K562 (cell line): Measurements from ENCODE around the gene SERP1. TPM values are rescaled to one million over a fixed set of nuclear protein-coding genes. Genes with fewer than 3 reads are reported as not detected.
A peak's percentile ranks its signal among the peaks of the same experiment; 100 is the strongest.

Experiments
- ATAC-seq: fragments of 200-7000 bp; cut with Tn5 transposase; 3 replicates; pipeline ENCODE4 v1.9.1; 2020; ENCODE audit warnings: moderate library complexity
- BruUV-seq: library from RNA; stranded (reverse); fragments of 400-500 nt; replicated peaks from 2 replicates; lab custom pipeline; 2021; lab: Mats Ljungman, UMichigan
- CTCF ChIA-PET: fragments of 300-600 bp; formaldehyde crosslinking; extraction: SDS; loops from one replicate; lab custom pipeline; 2021; ENCODE audit warnings: low intra/inter-chr PET ratio; lab: Yijun Ruan, JAX
- POLR2A ChIA-PET: fragments of 300-600, 350-650 bp; sonication (Branson Sonifier 250); formaldehyde crosslinking; extraction: SDS; loops from one replicate; lab custom pipeline; 2021; ENCODE audit warnings: antibody characterized with exemption, inconsistent platforms; lab: Yijun Ruan, JAX
- DNase-seq, 4 experiments: peaks; one replicate each; pipeline versions ENCODE4 v3.0.0 to v3.0.0-alpha.2; 2011 to 2018; ENCODE audit warnings: low spot score in 3 of 4, mixed read lengths in 3 of 4; ENCODE audit errors: extremely low read depth in 1 of 4
- FAIRE-seq: peaks from 2 replicates; lab custom pipeline; 2011; peaks lifted over from hg19 to GRCh38; lab: Jason Lieb, UNC
- H2AFZ ChIP-seq: 2 replicates; pipeline ENCODE4 v1.6.0; 2011; ENCODE audit warnings: low read depth, low read length, control low read depth, inconsistent platforms
- H3K27ac ChIP-seq: fragments of 200-600 bp; 3 replicates; pipeline ENCODE4 v1.8.0; 2011; ENCODE audit warnings: low read depth, mild to moderate bottlenecking, control low read depth, inconsistent platforms, low read length, moderate library complexity, mixed read lengths; ENCODE audit errors: extremely low read depth
- H3K27me3 ChIP-seq, 2 experiments: fragments of 300-600 bp in 1 of 2; 2 replicates in 1 of 2; 3 replicates in 1 of 2; pipeline versions ENCODE4 v1.6.0 to v1.8.0; 2011; ENCODE audit warnings: inconsistent platforms in 2 of 2, low read length in 2 of 2, mild to moderate bottlenecking in 1 of 2, mixed read lengths in 1 of 2, moderate library complexity in 1 of 2; ENCODE audit not compliant: control insufficient read depth in 2 of 2, insufficient read depth in 2 of 2
- H3K36me3 ChIP-seq: fragments of 300-600 bp; 3 replicates; pipeline ENCODE4 v1.8.0; 2011; ENCODE audit warnings: mild to moderate bottlenecking, low read length, inconsistent platforms; ENCODE audit not compliant: control insufficient read depth, insufficient read depth
- H3K4me1 ChIP-seq, 2 experiments: fragments of 200-600 bp in 1 of 2; replicated peaks in 1 of 2; 2 replicates in 1 of 2; 3 replicates in 1 of 2; pipeline versions ENCODE4 v1.5.1 to v1.8.0; 2011; ENCODE audit warnings: inconsistent platforms in 2 of 2, low read length in 2 of 2, mild to moderate bottlenecking in 1 of 2, mixed read lengths in 1 of 2, moderate library complexity in 1 of 2; ENCODE audit not compliant: control insufficient read depth in 2 of 2, insufficient read depth in 2 of 2
- H3K4me2 ChIP-seq: 2 replicates; pipeline ENCODE4 v1.6.1; 2011; ENCODE audit warnings: low read length, control low read depth, inconsistent platforms, mixed read lengths; ENCODE audit not compliant: insufficient read depth
- H3K4me3 ChIP-seq: fragments of 200-600 bp; sonication (generic), shearing (Covaris generic); 2 replicates; pipeline ENCODE4 v1.5.1; 2016; ENCODE audit warnings: control low read depth, inconsistent platforms
- H3K79me2 ChIP-seq: fragments of 200-600 bp; 3 replicates; pipeline ENCODE4 v1.8.0; 2011; ENCODE audit warnings: low read length, inconsistent platforms; ENCODE audit not compliant: control insufficient read depth, insufficient read depth
- H3K9ac ChIP-seq, 2 experiments: 2 replicates each; pipeline versions ENCODE4 v1.6.0 to v1.6.1; 2011; ENCODE audit warnings: low read depth in 2 of 2, low read length in 2 of 2, control low read depth in 1 of 2, inconsistent platforms in 1 of 2, mild to moderate bottlenecking in 1 of 2, mixed read lengths in 1 of 2; ENCODE audit not compliant: insufficient read depth in 1 of 2
- H3K9me1 ChIP-seq: one replicate; pipeline ENCODE4 v1.6.0; 2011; ENCODE audit warnings: inconsistent platforms, mild to moderate bottlenecking, low read length, moderate library complexity; ENCODE audit not compliant: control insufficient read depth, insufficient read depth
- H3K9me3 ChIP-seq: replicated peaks from 2 replicates; pipeline ENCODE4 v1.5.1; 2011; ENCODE audit warnings: low read depth, low read length, inconsistent platforms; ENCODE audit not compliant: control insufficient read depth, insufficient read depth
- H4K20me1 ChIP-seq: replicated peaks from 2 replicates; pipeline ENCODE4 v1.6.1; 2011; ENCODE audit warnings: low read length, inconsistent platforms, mixed read lengths; ENCODE audit not compliant: control insufficient read depth, insufficient read depth
- ARHGAP35 ChIP-seq: fragments of 450-650 bp; IDR thresholded peaks from 2 replicates; pipeline ENCODE4 v1.6.1; 2018; ENCODE audit not compliant: partially characterized antibody
- BACH1 ChIP-seq: fragments of 200-800 bp; sonication (Bioruptor generic); IDR thresholded peaks from 2 replicates; pipeline ENCODE4 v1.6.1; 2016; ENCODE audit warnings: missing genetic modification characterization, missing compliant biosample characterization
- C11orf30 ChIP-seq: fragments of 450-650 bp; IDR thresholded peaks from 2 replicates; pipeline ENCODE4 v1.6.1; 2016; ENCODE audit warnings: low read depth, mild to moderate bottlenecking
- DIDO1 ChIP-seq: fragments of 450-650 bp; IDR thresholded peaks from 2 replicates; pipeline ENCODE4 v1.6.1; 2016; ENCODE audit warnings: low read depth, missing biosample characterization, missing genetic modification characterization
- ELF2 ChIP-seq: fragments of 250-450 bp; sonication (Bioruptor Pico); IDR thresholded peaks from 2 replicates; pipeline ENCODE4 v1.5.0; 2021; ENCODE audit warnings: mild to moderate bottlenecking
- GATAD2A ChIP-seq: fragments of 450-650 bp; IDR thresholded peaks from 2 replicates; pipeline ENCODE4 v1.6.1; 2017
- HDAC2 ChIP-seq: fragments of 450-650 bp; IDR thresholded peaks from 2 replicates; pipeline ENCODE4 v1.6.1; 2016; ENCODE audit warnings: mild to moderate bottlenecking
- HSF4 ChIP-seq: fragments of 250-450 bp; sonication (Bioruptor Pico); IDR thresholded peaks from 2 replicates; pipeline ENCODE4 v2.1.2; 2022; ENCODE audit warnings: mild to moderate bottlenecking, moderate library complexity, borderline replicate concordance
- MAFF ChIP-seq: IDR thresholded peaks from 2 replicates; pipeline ENCODE4 v1.6.1; 2012; ENCODE audit warnings: low read length, improper control_type of control experiment
- MBD2 ChIP-seq: sonication (generic); IDR thresholded peaks from 2 replicates; pipeline ENCODE4 v1.6.1; 2016; ENCODE audit warnings: low read depth, borderline replicate concordance
- NFRKB ChIP-seq: fragments of 450-650 bp; IDR thresholded peaks from 2 replicates; pipeline ENCODE4 v1.6.1; 2016; ENCODE audit warnings: low read depth
- PCBP2 ChIP-seq: fragments of 200-400 bp; formaldehyde crosslinking; IDR thresholded peaks from 2 replicates; pipeline ENCODE4 v1.6.1; 2018; ENCODE audit warnings: low read length, low read depth, mild to moderate bottlenecking, moderate library complexity; ENCODE audit not compliant: poor library complexity, severe bottlenecking
- ZNF41 ChIP-seq: fragments of 250-450 bp; sonication (Bioruptor Pico); conservative IDR thresholded peaks from 2 replicates; pipeline ENCODE4 v1.4.0; 2020; ENCODE audit warnings: mild to moderate bottlenecking
- ZNF589 ChIP-seq: fragments of 200-800 bp; sonication (Bioruptor generic); IDR thresholded peaks from 2 replicates; pipeline ENCODE4 v1.6.1; 2016; ENCODE audit warnings: low read depth, missing genetic modification characterization, missing compliant biosample characterization
- ZNF699 ChIP-seq: fragments of 250-450 bp; sonication (Bioruptor Pico); IDR thresholded peaks from 2 replicates; pipeline ENCODE4 v1.8.0; 2021; ENCODE audit warnings: mild to moderate bottlenecking, moderate library complexity; ENCODE audit not compliant: insufficient replicate concordance
- WGBS: fragments of 100-300 bp; shearing (Covaris generic); methylation state at CpG from one replicate; pipeline ENCODE4 v1.1.6; 2016; ENCODE audit warnings: low coverage, mixed read lengths; ENCODE audit not compliant: insufficient coverage; ENCODE audit errors: missing lambda C conversion rate; 5-methylcytosine and 5-hydroxymethylcytosine counted together
- in situ Hi-C: fragments of 300-500 bp; cut with MboI; formaldehyde crosslinking; loops from 4 replicates; pipeline ENCODE4 v1.15.0; 2018; ENCODE audit warnings: inconsistent platforms, mixed read lengths
- intact Hi-C: fragments of 100-400 bp; cut with micrococcal nuclease; formaldehyde crosslinking; loops from 2 replicates; pipeline ENCODE4 v1.14.2; 2022
- polyA plus RNA-seq, 8 experiments: library from polyadenylated mRNA; depleted of rRNA in 4 of 8; stranded (reverse) in 5 of 8; unstranded in 3 of 8; fragments of >200 nt; fragmentation: Nextera tagmentation in 2 of 8; fragmentation: Illumina TruSeq in 1 of 8; extraction: Ambion mirVana in 2 of 8; extraction: Trizol in 1 of 8; gene quantifications; 2 replicates each; pipeline versions ENCODE4 v1.2.1 to v1.2.3, GENCODE V29; 2011 to 2014; ENCODE audit warnings: inconsistent platforms in 1 of 8, missing spikeins in 1 of 8
- total RNA-seq, 7 experiments: library from RNA; depleted of rRNA in 6 of 7; stranded (reverse); fragments of >200 nt in 6 of 7; fragmentation: Illumina TruSeq in 2 of 7; extraction: Trizol in 2 of 7; gene quantifications; 2 replicates each; pipeline versions ENCODE4 v1.2.1 to v1.2.3, GENCODE V29; 2011 to 2021; ENCODE audit warnings: low replicate concordance in 1 of 7
- TF ChIP-seq, protein P1 (sequence below): fragments of 450-650 bp; formaldehyde crosslinking; IDR thresholded peaks from 2 replicates; pipeline ENCODE4 v1.4.0; 2020; ENCODE audit warnings: mild to moderate bottlenecking, moderate library complexity
- TF ChIP-seq, protein P2 (sequence below): IDR thresholded peaks from 2 replicates; pipeline ENCODE4 v1.6.1; 2016; ENCODE audit warnings: missing genetic modification characterization, missing compliant biosample characterization
- TF ChIP-seq, protein P3 (sequence below): fragments of 450-650 bp; formaldehyde crosslinking; IDR thresholded peaks from 2 replicates; pipeline ENCODE4 v1.4.0; 2020; ENCODE audit warnings: mild to moderate bottlenecking

SERP1 gene
- total and polyA plus RNA-seq, 9 of the 15 experiments (the other 6 are each of a cell fraction or from before 2014, with no cell fraction given): 38.6 to 443 (median 121) TPM

DNA sequence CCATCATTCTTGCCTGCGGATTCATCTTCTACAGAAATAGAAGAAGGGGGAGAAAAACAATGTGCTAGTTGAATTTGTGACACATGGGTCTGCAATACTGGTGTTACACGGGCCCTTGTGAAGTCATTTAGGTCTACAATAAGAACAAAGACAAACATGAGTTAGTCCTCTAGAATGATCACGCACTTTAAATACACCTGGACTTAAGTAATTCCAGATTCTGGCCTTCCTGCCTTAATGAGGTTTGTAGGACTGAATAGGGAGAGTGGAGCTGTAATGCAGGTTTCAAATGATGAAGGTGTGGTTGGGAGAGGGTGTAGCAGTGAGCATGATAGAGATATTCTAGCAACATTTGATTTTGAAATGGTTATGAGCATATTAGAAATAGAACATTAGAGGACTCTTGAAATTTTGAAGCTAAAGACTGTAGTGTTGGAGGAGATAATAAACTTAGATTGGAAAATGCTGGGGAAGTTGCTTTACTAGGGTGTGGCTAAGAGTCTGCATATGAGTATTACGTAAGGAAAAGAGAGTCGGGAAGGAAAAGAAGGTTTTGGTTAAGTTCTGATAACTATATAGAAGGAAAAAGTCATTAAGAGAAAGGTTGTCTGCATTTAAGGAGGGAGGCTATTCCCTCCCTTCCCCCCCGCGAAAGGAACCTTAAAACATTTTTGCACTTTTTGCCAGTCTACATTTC lies 897 bp upstream of the SERP1 start:
- H3K4me3 ChIP-seq: peak overlapping the region; percentile 93
- BruUV-seq: TSS peak; percentile 81
- ATAC-seq (0 out of 3 replicates have a peak, but pooled peaks have one; percentile 2), DNase-seq (peak in 1 of 4 experiments; percentile 30), FAIRE-seq (no peak)
- peak overlapping the region; percentile 85 for H2AFZ ChIP-seq
- peaks cover 4% of the 10 kb centered on the region in 2 experiments; a peak in 2 of 5 replicates for H3K4me1 ChIP-seq
- in situ Hi-C loops: loop anchor here (25.0 kb wide), 1 partner anchor 315 kb away; no protein-coding TSS in a partner anchor
- 0% methylated on average over 7 of the region's 7 CpGs for WGBS
- H3K4me2 ChIP-seq: peak overlapping the region; percentile 92
- no peaks in the 10 kb centered on the region for H3K9me1 ChIP-seq
- ChIA-PET POLR2A (interaction anchor here (0.6 to 1.8 kb wide), 10 partner anchors 7 to 187 kb away, joined by 3 to 9 read pairs (median 6); partner anchors contain the start of gene TSC22D2), CTCF (no interaction called here)
- peak overlapping the region; percentile 87 for H3K27ac ChIP-seq
- no peaks in the 10 kb centered on the region for H3K27me3 ChIP-seq
- no peaks in the 10 kb centered on the region for H3K9me3 ChIP-seq
- intact Hi-C loops: loop anchor here (1.0 kb wide), 1 partner anchor 56 kb away; the partner anchor contains the start of gene SELENOT
- H3K36me3 ChIP-seq: peaks cover 68% of the 10 kb centered on the region
- H4K20me1 ChIP-seq: 0 out of 2 replicates have a peak, but pooled peaks cover 4% of the 10 kb centered on the region
- peaks cover 91% of the 10 kb centered on the region for H3K79me2 ChIP-seq
- H3K9ac ChIP-seq: peak overlapping the region; percentile 87 to 89; a peak in 3 of 4 replicates
- TF ChIP-seq BACH1 (tag) (peak; percentile 82; the same call in 1 of the 2 replicates), ZNF41 (CRISPR knock-in tag) (no peak), HDAC2 (no peak), ARHGAP35 (no peak), ELF2 (CRISPR knock-in tag) (no peak), GATAD2A (no peak), ZNF699 (CRISPR knock-in tag) (no peak), DIDO1 (tag) (no peak), PCBP2 (no peak), ZNF589 (CRISPR knock-in tag) (no peak), HSF4 (CRISPR knock-in tag) (no peak), C11orf30 (no peak), MAFF (no peak), MBD2 (no peak), NFRKB (no peak; the same call in 1 of the 2 replicates)
- TF ChIP-seq, protein P1, sequence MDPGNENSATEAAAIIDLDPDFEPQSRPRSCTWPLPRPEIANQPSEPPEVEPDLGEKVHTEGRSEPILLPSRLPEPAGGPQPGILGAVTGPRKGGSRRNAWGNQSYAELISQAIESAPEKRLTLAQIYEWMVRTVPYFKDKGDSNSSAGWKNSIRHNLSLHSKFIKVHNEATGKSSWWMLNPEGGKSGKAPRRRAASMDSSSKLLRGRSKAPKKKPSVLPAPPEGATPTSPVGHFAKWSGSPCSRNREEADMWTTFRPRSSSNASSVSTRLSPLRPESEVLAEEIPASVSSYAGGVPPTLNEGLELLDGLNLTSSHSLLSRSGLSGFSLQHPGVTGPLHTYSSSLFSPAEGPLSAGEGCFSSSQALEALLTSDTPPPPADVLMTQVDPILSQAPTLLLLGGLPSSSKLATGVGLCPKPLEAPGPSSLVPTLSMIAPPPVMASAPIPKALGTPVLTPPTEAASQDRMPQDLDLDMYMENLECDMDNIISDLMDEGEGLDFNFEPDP (CRISPR knock-in tag): no peak
- TF ChIP-seq, protein P2, sequence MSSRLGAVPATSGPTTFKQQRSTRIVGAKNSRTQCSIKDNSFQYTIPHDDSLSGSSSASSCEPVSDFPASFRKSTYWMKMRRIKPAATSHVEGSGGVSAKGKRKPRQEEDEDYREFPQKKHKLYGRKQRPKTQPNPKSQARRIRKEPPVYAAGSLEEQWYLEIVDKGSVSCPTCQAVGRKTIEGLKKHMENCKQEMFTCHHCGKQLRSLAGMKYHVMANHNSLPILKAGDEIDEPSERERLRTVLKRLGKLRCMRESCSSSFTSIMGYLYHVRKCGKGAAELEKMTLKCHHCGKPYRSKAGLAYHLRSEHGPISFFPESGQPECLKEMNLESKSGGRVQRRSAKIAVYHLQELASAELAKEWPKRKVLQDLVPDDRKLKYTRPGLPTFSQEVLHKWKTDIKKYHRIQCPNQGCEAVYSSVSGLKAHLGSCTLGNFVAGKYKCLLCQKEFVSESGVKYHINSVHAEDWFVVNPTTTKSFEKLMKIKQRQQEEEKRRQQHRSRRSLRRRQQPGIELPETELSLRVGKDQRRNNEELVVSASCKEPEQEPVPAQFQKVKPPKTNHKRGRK: peak; percentile 29; the same call in 1 of the 2 replicates
- TF ChIP-seq, protein P3, sequence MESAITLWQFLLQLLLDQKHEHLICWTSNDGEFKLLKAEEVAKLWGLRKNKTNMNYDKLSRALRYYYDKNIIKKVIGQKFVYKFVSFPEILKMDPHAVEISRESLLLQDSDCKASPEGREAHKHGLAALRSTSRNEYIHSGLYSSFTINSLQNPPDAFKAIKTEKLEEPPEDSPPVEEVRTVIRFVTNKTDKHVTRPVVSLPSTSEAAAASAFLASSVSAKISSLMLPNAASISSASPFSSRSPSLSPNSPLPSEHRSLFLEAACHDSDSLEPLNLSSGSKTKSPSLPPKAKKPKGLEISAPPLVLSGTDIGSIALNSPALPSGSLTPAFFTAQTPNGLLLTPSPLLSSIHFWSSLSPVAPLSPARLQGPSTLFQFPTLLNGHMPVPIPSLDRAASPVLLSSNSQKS (CRISPR knock-in tag): no peak
